PC-3 (cell line): Measurements from ENCODE around the gene DYNC1LI2. TPM values are rescaled to one million over a fixed set of nuclear protein-coding genes. Genes with fewer than 3 reads are reported as not detected.

Experiments used
- ATAC-seq: fragments of 200-7000 bp; cut with Tn5 transposase; 2 replicates; pipeline ENCODE4 v1.9.1; 2020; ENCODE audit warnings: mild to moderate bottlenecking, moderate library complexity
- BruUV-seq: library from RNA; stranded (reverse); fragments of 400-500 nt; replicated peaks from 2 replicates; lab custom pipeline; 2021; lab: Mats Ljungman, UMichigan
- CTCF ChIA-PET: fragments of 300-600 bp; sonication (Branson Sonifier 250); formaldehyde crosslinking; loops from one replicate; lab custom pipeline; 2022; ENCODE audit warnings: antibody characterized with exemption; lab: Charles Lee
- POLR2A ChIA-PET: fragments of 300-600 bp; sonication (Branson Sonifier 250); formaldehyde crosslinking; loops from one replicate; lab custom pipeline; 2022; ENCODE audit warnings: antibody characterized with exemption; ENCODE audit not compliant: unreplicated experiment; lab: Charles Lee
- DNase-seq: peaks from one replicate; pipeline ENCODE4 v3.0.0-alpha.2; 2015
- H2AFZ ChIP-seq: fragments of 300-600 bp; sonication (generic); 2 replicates; pipeline ENCODE4 v1.6.0; 2016; ENCODE audit warnings: antibody characterized with exemption, low read length
- H3F3A ChIP-seq: fragments of 300-600 bp; sonication (generic); one replicate; pipeline ENCODE4 v1.6.0; 2017; ENCODE audit warnings: antibody characterized with exemption, low read length, control low read depth, mild to moderate bottlenecking; ENCODE audit not compliant: unreplicated experiment
- H3K27ac ChIP-seq: fragments of 300-600 bp; sonication (generic); 2 replicates; pipeline ENCODE4 v1.5.1; 2016; ENCODE audit warnings: mild to moderate bottlenecking, low read length
- H3K27me3 ChIP-seq: fragments of 300-600 bp; sonication (generic); 2 replicates; pipeline ENCODE4 v1.6.1; 2016; ENCODE audit warnings: low read length, mixed read lengths
- H3K36me3 ChIP-seq: fragments of 300-600 bp; sonication (generic); 2 replicates; pipeline ENCODE4 v1.6.1; 2016; ENCODE audit warnings: low read depth, mixed run types, low read length, mixed read lengths
- H3K4me1 ChIP-seq: fragments of 300-600 bp; sonication (generic); 2 replicates; pipeline ENCODE4 v1.5.1; 2016; ENCODE audit warnings: low read length; ENCODE audit not compliant: insufficient read depth
- H3K4me2 ChIP-seq: fragments of 300-600 bp; sonication (generic); 2 replicates; pipeline ENCODE4 v1.6.0; 2016; ENCODE audit warnings: low read length
- H3K4me3 ChIP-seq: fragments of 300-600 bp; sonication (generic); 2 replicates; pipeline ENCODE4 v1.5.1; 2016; ENCODE audit warnings: mild to moderate bottlenecking, low read length, mixed read lengths
- H3K79me2 ChIP-seq: fragments of 300-600 bp; sonication (generic); 2 replicates; pipeline ENCODE4 v1.6.1; 2017; ENCODE audit warnings: low read length, mixed read lengths
- H3K9ac ChIP-seq: fragments of 300-600 bp; sonication (generic); 2 replicates; pipeline ENCODE4 v1.6.0; 2016; ENCODE audit warnings: mild to moderate bottlenecking, low read length
- H3K9me2 ChIP-seq: fragments of 300-600 bp; sonication (generic); replicated peaks from 2 replicates; pipeline ENCODE4 v1.6.1; 2016; ENCODE audit warnings: mixed run types, low read length, mixed read lengths
- H3K9me3 ChIP-seq: fragments of 300-600 bp; sonication (generic); 2 replicates; pipeline ENCODE4 v1.6.1; 2016; ENCODE audit warnings: low read length, mixed read lengths
- H4K20me1 ChIP-seq: fragments of 300-600 bp; sonication (generic); 2 replicates; pipeline ENCODE4 v1.6.1; 2016; ENCODE audit warnings: low read length, mixed read lengths
- CTCF ChIP-seq: fragments of 300-600 bp; sonication (generic); conservative IDR thresholded peaks from 2 replicates; pipeline ENCODE4 v1.5.1; 2017; ENCODE audit warnings: antibody characterized with exemption, low read depth, mild to moderate bottlenecking, low read length
- EZH2 ChIP-seq: fragments of 300-600 bp; sonication (generic); IDR thresholded peaks from one replicate; pipeline ENCODE4 v1.6.1; 2017; ENCODE audit warnings: antibody characterized with exemption, mild to moderate bottlenecking, low read length; ENCODE audit not compliant: unreplicated experiment
- EZH2phosphoT487 ChIP-seq: fragments of 300-600 bp; sonication (generic); IDR thresholded peaks from 2 replicates; pipeline ENCODE4 v1.6.1; 2018; ENCODE audit warnings: mild to moderate bottlenecking, antibody characterized with exemption, low read length, borderline replicate concordance
- intact Hi-C: fragments of 100-400 bp; cut with micrococcal nuclease; formaldehyde crosslinking; loops from 2 replicates; pipeline ENCODE4 v1.9.0; 2023
- total RNA-seq: library from RNA; depleted of rRNA; stranded (reverse); fragments of >200 nt; gene quantifications from 2 replicates; pipeline ENCODE4 v1.2.3, GENCODE V29; 2014

The DYNC1LI2 gene
- total RNA-seq, 1 experiment from 2014 or later: 63.9 TPM

GRCh38 chr16:66693149-66693548 is 58.3 kb downstream of the DYNC1LI2 start:
- H3K79me2 ChIP-seq: peaks cover 80% of the 10 kb centered on the region
- H3F3A ChIP-seq: no peaks in the 10 kb centered on the region
- ChIA-PET CTCF (no interaction called here), POLR2A (no interaction called here)
- no peak overlapping the region for H2AFZ ChIP-seq
- no TSS peak for BruUV-seq
- H3K27ac ChIP-seq: no peak overlapping the region
- 0 out of 2 replicates have a peak, but pooled peaks cover 6% of the 10 kb centered on the region for H4K20me1 ChIP-seq
- no peaks in the 10 kb centered on the region for H3K9me3 ChIP-seq
- TF ChIP-seq EZH2 (no peak), CTCF (no peak), EZH2phosphoT487 (no peak)
- DNase-seq (no peak), ATAC-seq (no peak)
- H3K4me2 ChIP-seq: no peak overlapping the region
- intact Hi-C loops: loop anchor here (10.0 kb wide), 1 partner anchor 88 kb away; the partner anchor contains the start of gene CMTM3
- H3K36me3 ChIP-seq: no peaks in the 10 kb centered on the region
- peaks cover 37% of the 10 kb centered on the region for H3K4me1 ChIP-seq
- H3K27me3 ChIP-seq: no peaks in the 10 kb centered on the region
- H3K9ac ChIP-seq: no peak overlapping the region
- H3K4me3 ChIP-seq: no peak overlapping the region
- no peaks in the 10 kb centered on the region for H3K9me2 ChIP-seq

- Histone ChIP-seq H3K9me2 (no peaks in the 10 kb centered on the region), H3K4me1 (peaks cover 37% of the 10 kb centered on the region), H2AFZ (no peak overlapping the region), H3K4me2 (peak overlapping the region; percentile 56; the same call in 1 of the 2 replicates), H3F3A (no peaks in the 10 kb centered on the region), H3K36me3 (no peaks in the 10 kb centered on the region), H3K9ac (no peak overlapping the region), H3K27me3 (no peaks in the 10 kb centered on the region), H4K20me1 (0 out of 2 replicates have a peak, but pooled peaks cover 6% of the 10 kb centered on the region), H3K27ac (no peak overlapping the region), H3K4me3 (no peak overlapping the region), H3K9me3 (no peaks in the 10 kb centered on the region), H3K79me2 (peaks cover 84% of the 10 kb centered on the region)
- CTCF ChIA-PET: no interaction called here
- POLR2A ChIA-PET: no interaction called here
- DNase-seq: peak; percentile 83
- no peak for ATAC-seq
- no peak for TF ChIP-seq EZH2phosphoT487
- TF ChIP-seq EZH2: no peak
- TF ChIP-seq CTCF: no peak
- intact Hi-C loops: loop anchor here (10.0 kb wide), 1 partner anchor 88 kb away; the partner anchor contains the start of gene CMTM3
- BruUV-seq: no TSS peak
These were observed 59.1 kb downstream of the DYNC1LI2 start for GRCh38 chr16:66692341-66692740.

- POLR2A ChIA-PET: no interaction called here
- intact Hi-C loops: loop anchor here (10.0 kb wide), 1 partner anchor 86 kb away; the partner anchor contains the start of gene CMTM3
- Histone ChIP-seq H3K9me3 (no peaks in the 10 kb centered on the region), H3K79me2 (peaks cover 91% of the 10 kb centered on the region), H4K20me1 (0 out of 2 replicates have a peak, but pooled peaks cover 6% of the 10 kb centered on the region), H3K27ac (no peak overlapping the region), H2AFZ (no peak overlapping the region), H3K4me3 (no peak overlapping the region), H3F3A (no peaks in the 10 kb centered on the region), H3K4me2 (no peak overlapping the region), H3K9me2 (no peaks in the 10 kb centered on the region), H3K27me3 (no peaks in the 10 kb centered on the region), H3K4me1 (peaks cover 37% of the 10 kb centered on the region), H3K9ac (no peak overlapping the region), H3K36me3 (no peaks in the 10 kb centered on the region)
- DNase-seq: no peak
- TF ChIP-seq EZH2 (no peak), EZH2phosphoT487 (no peak), CTCF (no peak)
- no TSS peak for BruUV-seq
- CTCF ChIA-PET: no interaction called here
- ATAC-seq: no peak
These were observed 60.2 kb downstream of the DYNC1LI2 start for GRCh38 chr16:66691234-66691633.
